HG03196 (cell line): Measurements from ENCODE around the gene SLC25A45.

Experiments used
- ATAC-seq: cut with Tn5 transposase; IDR thresholded peaks from one replicate; pipeline ENCODE4 v1.9.1; 2021; ENCODE audit not compliant: unreplicated experiment

The SLC25A45 gene

GRCh38 chr11:65404638-65405339 is 22.3 kb upstream of the SLC25A45 start:
- no peak for ATAC-seq

- ATAC-seq: no peak
Observed at GRCh38 chr11:65404210-65404609, 21.8 kb upstream of the SLC25A45 start.

- no peak for ATAC-seq
Observed at GRCh38 chr11:65403607-65404121, 21.2 kb upstream of the SLC25A45 start.

- no peak for ATAC-seq
Observed at GRCh38 chr11:65402790-65403189, 20.3 kb upstream of the SLC25A45 start.

DNA sequence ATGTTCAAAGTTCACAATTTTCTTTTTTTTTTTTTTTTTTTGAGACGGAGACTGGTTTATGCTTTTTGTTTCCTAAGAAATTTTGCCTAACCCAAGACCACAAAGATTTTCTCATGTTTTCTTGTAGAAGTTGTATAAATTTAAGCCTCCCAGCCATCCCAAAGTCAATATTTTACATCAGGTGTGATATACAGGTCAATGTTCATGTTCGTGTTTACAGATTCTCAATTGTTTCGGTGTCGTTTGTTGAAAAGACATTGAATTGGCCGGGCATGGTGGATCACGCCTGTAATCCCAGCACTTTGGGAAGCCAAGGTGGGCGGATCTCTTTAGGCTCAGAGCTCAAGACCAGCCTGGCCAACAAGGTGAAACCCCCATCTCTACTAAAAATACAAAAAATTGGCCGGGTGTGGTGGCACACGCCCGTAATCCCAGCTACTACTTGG is 19.4 kb upstream of the SLC25A45 start:
- no peak for ATAC-seq

DNA sequence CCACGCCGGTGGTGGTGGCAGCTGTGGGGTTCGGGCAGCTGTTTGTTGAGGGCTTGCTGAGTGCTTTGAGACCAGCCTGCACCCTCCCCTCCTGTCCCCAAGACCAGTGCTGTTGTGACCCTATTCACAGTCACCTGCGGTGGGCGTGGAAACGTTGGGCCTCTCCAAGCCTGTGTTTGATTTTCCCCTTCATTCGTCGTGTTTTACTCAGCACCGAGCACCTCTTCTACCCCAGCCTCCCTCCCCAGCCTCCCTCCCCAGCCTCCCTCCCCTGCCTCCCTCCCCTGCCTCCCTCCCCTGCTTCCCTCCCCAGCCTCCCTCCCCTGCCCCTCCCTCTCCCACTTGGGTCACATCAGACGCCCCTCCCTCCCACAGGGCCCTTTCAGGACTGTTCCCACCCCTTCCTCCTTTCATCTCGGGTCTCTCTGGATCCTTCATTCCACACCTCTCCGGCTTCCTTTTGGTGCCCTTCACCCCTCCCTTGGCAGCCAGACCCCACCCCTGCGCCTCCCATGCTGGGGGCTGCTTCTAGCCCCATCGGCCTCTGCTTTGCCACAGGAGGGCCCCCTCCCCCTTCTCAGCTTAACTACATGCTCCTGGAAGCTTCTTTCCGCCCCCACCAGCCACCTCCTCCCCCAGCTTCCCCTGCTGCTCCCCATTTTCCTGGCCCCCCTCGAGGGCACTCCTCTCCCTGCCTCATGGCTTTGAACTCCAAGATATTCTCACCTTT is 18.8 kb upstream of the SLC25A45 start:
- ATAC-seq: no peak

GRCh38 chr11:65400307-65401072 is 18.0 kb upstream of the SLC25A45 start:
- ATAC-seq: no peak

DNA sequence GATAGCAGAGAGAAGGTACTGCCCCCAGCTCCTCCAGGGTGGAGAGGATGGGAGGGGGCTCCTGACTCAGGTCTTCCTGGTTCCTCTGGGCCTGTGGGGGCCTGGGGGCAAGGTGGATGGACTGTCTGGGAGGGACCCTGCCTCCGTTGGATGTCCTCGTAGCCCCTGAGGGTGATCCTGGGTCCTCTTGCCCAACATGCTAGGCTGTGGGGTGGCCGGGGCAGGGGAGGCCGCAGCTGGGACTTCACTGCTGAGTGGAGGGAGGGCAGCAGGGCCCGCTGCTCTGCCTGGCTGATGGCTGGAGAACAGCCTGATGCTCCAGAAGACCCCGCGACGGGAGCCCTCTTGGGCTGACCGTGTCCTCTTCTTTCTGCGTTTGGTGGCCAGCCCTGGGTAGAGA is 17.4 kb upstream of the SLC25A45 start:
- no peak for ATAC-seq

GRCh38 chr11:65399249-65399648 is 16.8 kb upstream of the SLC25A45 start:
- no peak for ATAC-seq

DNA sequence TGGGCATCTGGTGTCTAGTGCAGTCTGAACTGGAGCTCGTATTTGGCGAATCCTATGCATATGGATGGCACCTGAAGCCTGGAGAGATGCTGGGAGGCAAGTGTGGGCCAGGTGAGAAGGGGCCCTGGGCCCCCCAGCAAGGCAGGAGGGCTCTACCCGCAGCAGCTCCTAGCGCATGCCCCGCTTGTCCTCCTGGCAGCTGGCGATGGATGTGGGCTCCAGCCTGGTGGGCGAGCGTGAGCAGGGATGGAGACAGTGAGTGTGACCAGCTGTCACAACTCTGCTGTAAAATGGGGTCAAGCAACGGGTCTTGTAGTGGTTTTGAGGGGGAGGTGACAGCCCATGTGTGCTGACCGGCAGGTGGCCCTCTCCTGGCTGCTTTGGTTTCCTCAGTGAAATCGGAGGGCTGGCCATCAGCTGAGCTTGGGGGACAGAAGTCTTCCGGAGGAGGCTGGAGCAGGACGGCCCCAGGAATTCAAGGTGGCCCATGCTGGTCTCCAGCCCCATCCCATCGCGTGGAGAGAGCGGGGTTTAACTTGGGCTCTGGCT is 16.0 kb upstream of the SLC25A45 start:
- no peak for ATAC-seq

DNA sequence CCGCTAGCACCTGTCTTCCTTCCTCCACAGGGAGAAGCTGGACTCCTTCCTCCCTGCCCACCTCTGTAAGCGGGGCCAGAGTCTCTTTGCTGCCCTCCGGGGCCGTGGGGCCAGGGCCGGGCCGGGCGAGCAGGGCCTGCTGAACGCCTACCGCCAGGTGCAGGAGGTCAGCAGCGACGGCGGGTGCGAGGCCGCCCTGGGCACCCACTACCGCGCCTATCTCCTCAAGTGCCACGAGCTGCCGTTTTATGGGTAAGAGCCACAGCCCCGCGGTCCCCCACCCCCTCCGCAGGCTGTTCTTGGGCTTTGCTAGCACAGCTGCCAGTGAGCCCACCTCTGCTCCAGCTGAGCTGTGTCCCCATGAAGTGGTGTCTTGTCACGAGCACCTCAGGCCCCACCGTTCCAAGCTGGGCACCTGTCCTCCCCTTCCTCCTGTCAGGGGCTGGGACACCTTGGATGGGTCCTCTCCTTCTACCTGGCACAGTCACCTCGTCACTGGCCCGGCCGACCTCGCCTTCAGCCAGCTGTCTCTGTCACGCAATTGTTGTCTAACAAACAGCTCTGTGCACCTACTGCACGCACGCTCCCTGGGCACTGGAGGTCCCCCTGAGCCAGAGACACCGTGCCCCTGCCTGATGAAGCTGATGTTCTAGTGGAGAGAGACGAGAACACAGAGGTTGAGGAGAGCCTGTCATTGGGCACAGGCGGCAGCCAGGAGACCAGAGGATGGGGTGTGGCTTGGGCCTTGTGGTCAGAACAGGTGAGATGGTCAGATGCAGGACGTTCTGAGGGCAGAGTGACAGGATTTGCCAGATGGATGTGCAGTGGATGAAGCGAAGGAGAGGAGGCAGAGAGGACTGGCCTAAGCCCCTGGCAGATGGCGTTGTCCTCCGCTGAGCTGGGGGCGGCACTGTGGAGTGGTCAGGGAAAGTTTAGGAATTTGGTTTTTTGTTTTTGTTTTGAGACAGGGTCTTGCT is 14.6 kb upstream of the SLC25A45 start:
- no peak for ATAC-seq

DNA sequence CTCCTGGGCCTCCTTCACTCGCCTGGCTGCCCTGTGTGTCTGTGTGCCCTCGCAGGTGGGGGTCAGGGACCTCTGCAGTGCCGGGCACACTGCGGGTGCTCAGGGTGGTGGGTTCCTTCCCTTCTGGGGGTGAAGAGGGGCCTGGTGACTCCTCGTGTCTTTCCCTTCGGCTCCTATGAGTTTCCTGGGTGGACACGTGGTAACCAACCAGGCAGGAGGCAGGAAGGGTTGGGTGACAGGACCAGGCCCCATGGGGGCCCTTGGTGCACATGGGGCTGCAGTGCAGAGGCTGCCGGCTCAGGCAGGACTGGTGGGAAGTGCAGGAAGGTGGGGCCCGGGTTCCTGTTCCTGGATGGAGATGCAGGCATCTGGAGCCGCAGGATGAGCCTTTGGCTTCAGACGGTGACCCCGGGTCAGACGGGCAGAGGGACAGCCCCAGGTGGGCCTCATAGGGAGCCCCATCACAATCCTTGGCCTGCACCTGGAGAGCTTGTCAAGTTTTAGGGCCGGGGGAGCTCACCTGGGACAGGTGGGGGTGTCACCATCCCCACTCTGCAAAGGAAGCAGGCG is 13.6 kb upstream of the SLC25A45 start:
- no peak for ATAC-seq

- no peak for ATAC-seq
Observed at GRCh38 chr11:65394125-65394536, 11.7 kb upstream of the SLC25A45 start.

- ATAC-seq: no peak
Observed at GRCh38 chr11:65393513-65394079, 11.2 kb upstream of the SLC25A45 start.

- no peak for ATAC-seq
Observed at GRCh38 chr11:65392899-65393298, 10.5 kb upstream of the SLC25A45 start.

DNA sequence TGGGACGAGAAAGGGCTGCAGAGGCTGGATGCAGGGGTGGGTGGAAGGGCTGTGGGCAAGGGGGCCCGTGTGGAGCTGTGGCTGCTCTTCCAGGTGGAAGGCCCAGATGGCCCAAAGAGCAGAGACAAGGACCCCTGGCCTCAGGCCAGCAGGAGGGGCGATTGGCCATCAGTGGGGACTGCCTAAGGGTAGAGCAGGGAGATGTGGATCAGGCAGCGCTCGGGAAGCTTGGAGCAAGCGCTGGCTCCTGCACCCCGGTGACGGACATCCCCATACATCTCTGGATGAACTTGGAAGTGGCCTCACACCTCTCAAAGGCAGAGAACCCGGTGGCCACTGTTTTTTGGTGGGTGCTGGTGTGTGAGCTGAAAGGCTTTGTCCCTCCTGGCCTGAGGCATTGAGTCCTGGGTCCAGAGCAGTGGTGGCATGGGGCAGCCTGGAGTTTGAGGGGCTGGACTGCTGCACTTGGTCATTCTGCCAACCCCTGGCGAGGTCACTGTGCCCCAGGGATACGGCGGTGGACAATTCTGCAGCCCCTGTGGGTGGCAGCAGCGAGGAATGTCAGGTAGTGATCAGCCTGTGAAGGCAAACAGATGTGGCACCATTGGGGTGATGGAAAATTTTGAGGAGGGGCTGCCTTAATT is 9.9 kb upstream of the SLC25A45 start:
- ATAC-seq: no peak

DNA sequence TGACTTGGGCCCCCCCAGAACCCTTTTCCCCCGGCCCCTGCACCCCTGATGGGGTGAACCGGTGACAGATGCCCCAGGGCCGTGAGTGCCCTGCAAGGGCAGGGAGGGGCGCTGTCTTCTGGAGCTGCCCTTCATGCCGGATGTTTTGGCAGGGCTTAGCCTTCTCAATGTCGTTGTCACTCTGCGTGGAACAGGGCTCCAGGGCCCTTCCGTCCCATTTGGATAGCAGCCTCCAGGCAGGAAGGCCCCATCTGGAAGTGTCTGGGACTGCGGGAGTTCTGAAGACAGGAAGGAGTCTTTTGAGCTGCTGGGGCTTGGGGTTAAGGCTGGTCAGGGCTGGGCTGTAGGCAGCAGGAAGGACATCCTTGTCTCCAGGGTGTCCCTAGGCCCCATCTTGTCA is 8.6 kb upstream of the SLC25A45 start:
- ATAC-seq: no peak

- no peak for ATAC-seq
Observed at GRCh38 chr11:65390099-65390941, 7.9 kb upstream of the SLC25A45 start.
